Lung (tissue), 12 donors: ENCODE measurements around the gene RNF20. TPM values are rescaled to one million over a fixed set of nuclear protein-coding genes. Genes with fewer than 3 reads are reported as not detected.

Experiments used
- ATAC-seq: fragments of 200-7000 bp; cut with Tn5 transposase; one replicate; pipeline ENCODE4 v1.9.1; 2020; ENCODE audit warnings: moderate number of reproducible peaks; ENCODE audit not compliant: insufficient read depth, low FRiP score
- DNase-seq, 3 donors: peaks; one replicate each; pipeline ENCODE4 v3.0.0-alpha.2; 2013 to 2017
- H3K27ac ChIP-seq, 2 donors: one replicate each; pipeline ENCODE4 v1.5.1; 2013; ENCODE audit warnings: mild to moderate bottlenecking in 2 of 2, moderate library complexity in 2 of 2, control low read depth in 1 of 2, inconsistent platforms in 1 of 2, low read depth in 1 of 2, low read length in 1 of 2
- H3K27me3 ChIP-seq, 3 donors: one replicate each; pipeline ENCODE4 v1.5.1; 2013; ENCODE audit warnings: low read length in 2 of 3; ENCODE audit not compliant: control insufficient read depth in 3 of 3, insufficient read depth in 3 of 3
- H3K36me3 ChIP-seq, 4 donors: one replicate each; pipeline ENCODE4 v1.5.1; 2013; ENCODE audit warnings: low read length in 4 of 4, mild to moderate bottlenecking in 1 of 4, moderate library complexity in 1 of 4; ENCODE audit not compliant: control insufficient read depth in 4 of 4, insufficient read depth in 4 of 4
- H3K4me1 ChIP-seq, 5 donors: one replicate each; pipeline ENCODE4 v1.5.1; 2013; ENCODE audit warnings: low read length in 5 of 5, mild to moderate bottlenecking in 2 of 5, moderate library complexity in 1 of 5; ENCODE audit not compliant: control insufficient read depth in 5 of 5, insufficient read depth in 5 of 5
- H3K4me3 ChIP-seq: one replicate; pipeline ENCODE4 v1.5.1; 2013; ENCODE audit warnings: mild to moderate bottlenecking, control low read depth, moderate library complexity
- H3K9ac ChIP-seq, 2 donors: one replicate each; pipeline ENCODE4 v1.5.1; 2013; ENCODE audit warnings: low read length in 2 of 2, control low read depth in 1 of 2; ENCODE audit not compliant: insufficient read depth in 1 of 2
- H3K9me3 ChIP-seq, 4 donors: one replicate each; pipeline ENCODE4 v1.5.1; 2013; ENCODE audit warnings: low read length in 3 of 4, mild to moderate bottlenecking in 1 of 4, moderate library complexity in 1 of 4; ENCODE audit not compliant: control insufficient read depth in 4 of 4, insufficient read depth in 3 of 4
- WGBS, 2 donors: extraction: QIAGEN DNeasy Blood & Tissue Kit; methylation state at CpG; one replicate each; pipeline ENCODE4 v1.1.7; 2013; 5-methylcytosine and 5-hydroxymethylcytosine counted together
- polyA plus RNA-seq, 2 donors: library from polyadenylated mRNA; stranded (reverse); fragments of 200-250 nt; gene quantifications; one replicate each; pipeline ENCODE4 v1.2.1, GENCODE V29; 2013
- total RNA-seq, 2 donors: library from RNA; depleted of rRNA in 1 of 2; stranded (reverse); fragments of >200 nt in 1 of 2; gene quantifications; one replicate each; pipeline ENCODE4 v1.2.1, GENCODE V29; 2014 to 2021
- TF ChIP-seq, protein P1 (sequence below): IDR thresholded peaks from 2 replicates; pipeline ENCODE4 v1.5.1; 2012; ENCODE audit warnings: mild to moderate bottlenecking; ENCODE audit errors: control extremely low read depth, extremely low read depth
- donor health status: control.
- donor health status: control.
- donor health status: Bipolar disorder and iron deficiency.
- donor health status: healthy.
- donor health status: DM: yes; HTN: yes; CAD: no.

RNF20 gene
- total and polyA plus RNA-seq, 4 donors, result 9.3 to 38.5 (median 23.0) TPM

DNA sequence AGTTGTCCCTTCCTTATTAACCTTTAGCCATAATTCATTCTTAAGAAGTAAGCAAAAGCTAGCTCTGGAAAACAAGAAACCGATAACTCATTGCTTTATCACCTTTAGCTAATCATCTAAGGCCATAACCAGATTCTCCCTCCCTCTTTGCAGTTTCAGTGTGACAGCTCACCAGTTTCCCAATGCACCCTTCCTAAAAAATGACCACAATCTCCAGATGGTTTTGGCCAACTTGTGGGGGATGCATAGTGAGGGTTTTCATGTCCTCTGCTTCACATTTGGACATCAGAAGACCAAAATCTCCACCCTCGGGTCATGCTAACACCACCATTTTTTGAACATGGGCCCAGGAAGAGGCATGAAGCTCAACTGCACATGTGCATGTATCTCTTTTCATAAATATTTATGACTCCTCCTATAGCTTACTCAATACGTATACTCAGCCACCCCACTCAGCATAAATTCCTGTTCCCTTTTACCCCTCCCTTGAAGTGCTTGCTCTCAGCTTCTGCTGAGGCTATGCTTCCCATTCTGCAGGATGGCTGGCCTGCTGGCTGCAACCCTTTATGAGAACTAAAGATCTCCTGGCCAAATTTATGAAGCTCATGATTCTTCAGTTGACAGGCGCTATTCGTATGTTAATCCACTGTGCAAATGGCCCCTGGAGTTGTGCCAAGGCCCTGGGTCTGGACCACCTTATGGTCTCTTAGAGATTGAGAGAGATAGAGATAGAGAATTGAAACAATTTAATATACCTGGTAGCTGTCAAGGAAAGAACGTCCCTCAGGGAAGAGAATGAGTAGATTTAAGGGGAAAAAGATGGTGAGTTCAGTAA is 46.3 kb downstream of the RNF20 start:
- Histone ChIP-seq H3K9me3 (peaks cover 0 to 3% (median 0%) of the 10 kb centered on the region in 4 donors), H3K4me1 (no peaks in the 10 kb centered on the region), H3K27ac (no peak overlapping the region), H3K9ac (no peak overlapping the region), H3K36me3 (no peaks in the 10 kb centered on the region), H3K27me3 (no peaks in the 10 kb centered on the region), H3K4me3 (no peak overlapping the region)
- TF ChIP-seq, protein P1, sequence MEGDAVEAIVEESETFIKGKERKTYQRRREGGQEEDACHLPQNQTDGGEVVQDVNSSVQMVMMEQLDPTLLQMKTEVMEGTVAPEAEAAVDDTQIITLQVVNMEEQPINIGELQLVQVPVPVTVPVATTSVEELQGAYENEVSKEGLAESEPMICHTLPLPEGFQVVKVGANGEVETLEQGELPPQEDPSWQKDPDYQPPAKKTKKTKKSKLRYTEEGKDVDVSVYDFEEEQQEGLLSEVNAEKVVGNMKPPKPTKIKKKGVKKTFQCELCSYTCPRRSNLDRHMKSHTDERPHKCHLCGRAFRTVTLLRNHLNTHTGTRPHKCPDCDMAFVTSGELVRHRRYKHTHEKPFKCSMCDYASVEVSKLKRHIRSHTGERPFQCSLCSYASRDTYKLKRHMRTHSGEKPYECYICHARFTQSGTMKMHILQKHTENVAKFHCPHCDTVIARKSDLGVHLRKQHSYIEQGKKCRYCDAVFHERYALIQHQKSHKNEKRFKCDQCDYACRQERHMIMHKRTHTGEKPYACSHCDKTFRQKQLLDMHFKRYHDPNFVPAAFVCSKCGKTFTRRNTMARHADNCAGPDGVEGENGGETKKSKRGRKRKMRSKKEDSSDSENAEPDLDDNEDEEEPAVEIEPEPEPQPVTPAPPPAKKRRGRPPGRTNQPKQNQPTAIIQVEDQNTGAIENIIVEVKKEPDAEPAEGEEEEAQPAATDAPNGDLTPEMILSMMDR, result no peak
- ATAC-seq (no peak), DNase-seq (no peak)
- 76 to 79% methylated on average over 6 of the region's 6 CpGs for WGBS, 2 donors

DNA sequence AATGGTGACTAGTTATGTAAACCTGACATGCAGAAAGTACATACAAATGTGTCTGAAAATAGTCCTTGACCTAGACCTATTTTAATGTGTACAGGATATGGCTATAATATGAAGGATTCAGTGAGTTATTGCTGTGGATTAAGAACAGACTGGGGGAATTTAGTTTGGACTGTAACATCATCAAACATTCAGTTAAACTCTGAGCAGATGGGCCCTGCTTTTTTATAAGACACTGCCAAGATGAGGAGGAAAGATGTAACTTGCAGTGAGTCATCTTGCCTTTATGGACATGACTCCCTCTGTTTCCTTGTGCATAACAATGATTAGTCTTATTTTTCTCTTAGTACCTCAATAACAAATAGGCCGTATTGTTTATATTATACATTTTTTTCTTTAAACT is 48.9 kb downstream of the RNF20 start:
- TF ChIP-seq, protein P1, result no peak
- no peaks in the 10 kb centered on the region for H3K4me1 ChIP-seq
- H3K9ac ChIP-seq, result no peak overlapping the region
- no peak overlapping the region for H3K4me3 ChIP-seq
- ATAC-seq (no peak), DNase-seq (no peak)
- H3K27me3 ChIP-seq, result no peaks in the 10 kb centered on the region
- H3K9me3 ChIP-seq, result peaks cover 0 to 3% (median 0%) of the 10 kb centered on the region in 4 donors
- H3K36me3 ChIP-seq, result no peaks in the 10 kb centered on the region
- H3K27ac ChIP-seq, result no peak overlapping the region
- WGBS, 2 donors, result 69 to 70% methylated on average over 1 of the region's 1 CpG

DNA sequence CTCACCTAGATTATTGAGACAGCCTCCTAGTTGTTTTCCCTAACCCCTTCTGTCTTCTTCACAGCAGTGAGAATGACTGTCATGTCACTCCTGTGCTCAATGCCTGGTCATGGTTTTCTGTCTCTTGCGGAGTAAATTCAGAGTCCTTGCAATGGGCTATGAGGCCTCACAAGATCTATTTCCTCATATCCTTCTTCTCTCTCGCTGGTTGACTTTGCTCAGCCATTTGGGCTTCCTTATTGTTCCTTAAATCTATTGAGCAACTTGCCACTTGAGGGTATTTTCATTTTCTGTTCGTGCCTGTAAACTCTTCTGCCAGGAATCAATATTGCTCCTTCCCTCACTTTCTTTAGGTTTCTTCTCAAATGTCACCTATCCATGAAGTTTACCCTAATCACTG is 52.1 kb downstream of the RNF20 start:
- H3K36me3 ChIP-seq, result no peaks in the 10 kb centered on the region
- no peak overlapping the region for H3K4me3 ChIP-seq
- no peak overlapping the region for H3K27ac ChIP-seq
- H3K27me3 ChIP-seq, result no peaks in the 10 kb centered on the region
- TF ChIP-seq, protein P1, result no peak
- ATAC-seq (peak; percentile 41), DNase-seq (no peak)
- 17 to 36% methylated on average over 3 of the region's 3 CpGs for WGBS, 2 donors
- H3K4me1 ChIP-seq, result no peaks in the 10 kb centered on the region
- H3K9ac ChIP-seq, result no peak overlapping the region
- peaks cover 0 to 3% (median 0%) of the 10 kb centered on the region in 4 donors for H3K9me3 ChIP-seq

DNA sequence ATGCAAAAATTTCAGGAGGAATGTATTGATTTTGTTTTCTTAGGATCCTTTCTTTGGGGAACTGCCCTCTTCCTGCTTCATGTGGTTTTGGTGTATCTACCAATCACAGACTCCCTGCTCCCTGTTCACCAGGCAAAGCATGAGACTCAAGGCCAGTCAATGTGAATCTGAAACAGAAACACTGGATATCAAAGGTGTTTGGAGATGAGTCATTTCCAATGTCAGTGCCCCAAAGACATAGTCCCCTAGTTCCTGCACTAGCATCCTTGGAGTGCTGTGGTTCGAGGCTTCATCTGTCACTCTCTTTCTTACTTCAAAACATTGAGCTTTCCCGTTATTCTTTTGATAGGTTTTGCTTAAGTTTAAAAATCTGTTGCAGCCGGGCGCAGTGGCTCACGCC is 53.0 kb downstream of the RNF20 start:
- H3K4me1 ChIP-seq, result no peaks in the 10 kb centered on the region
- TF ChIP-seq, protein P1, result no peak
- H3K36me3 ChIP-seq, result no peaks in the 10 kb centered on the region
- ATAC-seq (no peak), DNase-seq (no peak)
- H3K27me3 ChIP-seq, result no peaks in the 10 kb centered on the region
- no peak overlapping the region for H3K9ac ChIP-seq
- H3K27ac ChIP-seq, result no peak overlapping the region
- WGBS, 2 donors, result 85 to 91% methylated on average over 5 of the region's 5 CpGs
- peaks cover 0 to 3% (median 0%) of the 10 kb centered on the region in 4 donors for H3K9me3 ChIP-seq
- no peak overlapping the region for H3K4me3 ChIP-seq
